Upper lobe of left lung (tissue), 4 donors: ENCODE data around the gene MEIKIN.

Source experiments
- EP300 ChIP-seq, 4 donors: sonication (generic); formaldehyde crosslinking; IDR thresholded peaks; one replicate each; pipeline ENCODE4 v1.5.1; 2017; ENCODE audit warnings: antibody characterized with exemption in 4 of 4, control low read depth in 2 of 4
- POLR2AphosphoS5 ChIP-seq, 2 donors: sonication (generic); formaldehyde crosslinking; IDR thresholded peaks; one replicate each; pipeline ENCODE4 v1.5.1; 2017; ENCODE audit warnings: antibody characterized with exemption in 2 of 2
- TF ChIP-seq, protein P1 (sequence below), 6 experiments: fragments of 450-650 bp in 4 of 6; fragments of 200-600 bp in 2 of 6; sonication (generic) in 2 of 6; IDR thresholded peaks; one replicate each; pipeline ENCODE4 v1.5.1; 2016 to 2019; ENCODE audit warnings: antibody characterized with exemption in 6 of 6

DNA sequence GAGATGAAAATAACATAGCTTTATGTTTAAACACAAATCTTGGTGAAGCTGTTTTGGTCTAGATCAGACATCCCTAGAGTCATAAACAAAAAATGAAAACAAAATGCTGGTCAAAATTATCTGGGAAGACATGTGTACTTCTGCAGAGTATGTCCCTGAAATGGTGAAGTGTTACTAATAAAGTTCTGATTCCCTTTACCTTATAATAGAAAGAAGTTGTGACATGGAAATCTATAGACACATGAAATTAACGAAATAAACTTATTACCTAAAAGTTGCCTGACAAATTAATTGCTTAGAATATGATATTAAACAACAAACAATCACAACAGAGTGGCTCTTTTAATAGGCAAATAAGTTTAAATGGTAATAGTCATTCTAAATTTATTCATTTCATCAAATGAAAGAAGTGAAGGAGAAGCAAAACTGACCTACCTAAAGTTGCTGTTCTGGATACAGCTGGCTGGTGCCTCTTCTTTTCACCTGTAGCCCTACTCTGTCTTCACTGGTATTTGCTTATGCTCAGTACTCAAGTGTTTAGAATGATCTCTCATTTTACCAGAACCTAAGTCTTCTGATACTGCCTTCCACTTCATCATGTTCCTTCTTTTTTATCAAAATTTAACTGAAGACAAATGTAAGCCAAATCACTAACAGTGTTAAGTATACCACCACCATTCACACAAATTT, 187.5 kb downstream of the MEIKIN start:
- TF ChIP-seq, protein P1, sequence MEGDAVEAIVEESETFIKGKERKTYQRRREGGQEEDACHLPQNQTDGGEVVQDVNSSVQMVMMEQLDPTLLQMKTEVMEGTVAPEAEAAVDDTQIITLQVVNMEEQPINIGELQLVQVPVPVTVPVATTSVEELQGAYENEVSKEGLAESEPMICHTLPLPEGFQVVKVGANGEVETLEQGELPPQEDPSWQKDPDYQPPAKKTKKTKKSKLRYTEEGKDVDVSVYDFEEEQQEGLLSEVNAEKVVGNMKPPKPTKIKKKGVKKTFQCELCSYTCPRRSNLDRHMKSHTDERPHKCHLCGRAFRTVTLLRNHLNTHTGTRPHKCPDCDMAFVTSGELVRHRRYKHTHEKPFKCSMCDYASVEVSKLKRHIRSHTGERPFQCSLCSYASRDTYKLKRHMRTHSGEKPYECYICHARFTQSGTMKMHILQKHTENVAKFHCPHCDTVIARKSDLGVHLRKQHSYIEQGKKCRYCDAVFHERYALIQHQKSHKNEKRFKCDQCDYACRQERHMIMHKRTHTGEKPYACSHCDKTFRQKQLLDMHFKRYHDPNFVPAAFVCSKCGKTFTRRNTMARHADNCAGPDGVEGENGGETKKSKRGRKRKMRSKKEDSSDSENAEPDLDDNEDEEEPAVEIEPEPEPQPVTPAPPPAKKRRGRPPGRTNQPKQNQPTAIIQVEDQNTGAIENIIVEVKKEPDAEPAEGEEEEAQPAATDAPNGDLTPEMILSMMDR (IDR thresholded peaks at IDR 0.05): no peak
- no peak for TF ChIP-seq EP300 (IDR thresholded peaks at IDR 0.05)
- no peak for TF ChIP-seq POLR2AphosphoS5 (IDR thresholded peaks at IDR 0.05)
